Activated T-cell treated with anti-CD3 and anti-CD28 coated beads for 24 hours (primary cell): ENCODE results near the gene PRKCZ.

Source experiments
- DNase-seq: peaks from one replicate; pipeline ENCODE4 v3.0.0-alpha.2; 2020; ENCODE audit warnings: low read depth

The PRKCZ gene

DNA sequence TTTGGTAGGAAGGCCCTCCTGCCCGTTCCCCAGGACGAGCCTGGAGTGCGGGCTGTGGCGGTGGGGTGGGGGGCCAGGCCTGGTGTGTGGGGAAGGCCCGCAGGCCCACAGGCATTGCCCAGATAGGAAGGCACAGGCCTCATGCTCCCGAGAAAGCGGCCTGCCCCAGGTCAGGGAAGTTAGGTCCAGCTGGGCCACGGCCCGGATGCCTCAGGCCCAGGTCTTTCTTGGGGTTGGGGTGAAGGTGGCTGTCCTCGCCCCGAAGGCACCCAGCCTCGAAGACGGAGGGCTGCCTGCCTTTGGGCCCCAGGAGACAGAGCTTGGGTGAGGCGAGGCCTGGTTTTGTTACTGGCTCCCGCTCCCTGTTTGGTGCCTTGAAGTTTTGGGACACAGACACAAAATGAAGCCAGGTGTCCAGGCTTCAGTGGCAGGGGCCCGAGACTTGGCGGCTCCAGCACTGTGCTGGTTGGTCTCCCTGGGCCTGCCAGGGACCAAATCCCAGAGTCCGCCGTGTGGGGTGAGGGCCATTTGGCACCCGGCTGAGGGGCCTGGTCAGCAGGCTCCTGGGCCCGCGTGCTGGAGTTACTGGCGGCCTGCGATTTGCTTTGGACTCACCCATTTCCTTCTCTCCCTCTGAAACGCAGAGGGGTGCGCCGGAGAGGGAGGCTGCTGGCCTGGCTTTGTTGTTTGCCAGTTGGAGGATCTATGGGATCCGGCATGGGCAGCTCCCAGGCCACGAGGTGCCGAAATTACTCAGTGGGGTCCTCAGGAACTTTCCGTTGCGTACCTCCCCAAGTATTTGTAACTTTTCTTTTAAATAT is 179.9 kb downstream of the PRKCZ start:
- no peak for DNase-seq

DNA sequence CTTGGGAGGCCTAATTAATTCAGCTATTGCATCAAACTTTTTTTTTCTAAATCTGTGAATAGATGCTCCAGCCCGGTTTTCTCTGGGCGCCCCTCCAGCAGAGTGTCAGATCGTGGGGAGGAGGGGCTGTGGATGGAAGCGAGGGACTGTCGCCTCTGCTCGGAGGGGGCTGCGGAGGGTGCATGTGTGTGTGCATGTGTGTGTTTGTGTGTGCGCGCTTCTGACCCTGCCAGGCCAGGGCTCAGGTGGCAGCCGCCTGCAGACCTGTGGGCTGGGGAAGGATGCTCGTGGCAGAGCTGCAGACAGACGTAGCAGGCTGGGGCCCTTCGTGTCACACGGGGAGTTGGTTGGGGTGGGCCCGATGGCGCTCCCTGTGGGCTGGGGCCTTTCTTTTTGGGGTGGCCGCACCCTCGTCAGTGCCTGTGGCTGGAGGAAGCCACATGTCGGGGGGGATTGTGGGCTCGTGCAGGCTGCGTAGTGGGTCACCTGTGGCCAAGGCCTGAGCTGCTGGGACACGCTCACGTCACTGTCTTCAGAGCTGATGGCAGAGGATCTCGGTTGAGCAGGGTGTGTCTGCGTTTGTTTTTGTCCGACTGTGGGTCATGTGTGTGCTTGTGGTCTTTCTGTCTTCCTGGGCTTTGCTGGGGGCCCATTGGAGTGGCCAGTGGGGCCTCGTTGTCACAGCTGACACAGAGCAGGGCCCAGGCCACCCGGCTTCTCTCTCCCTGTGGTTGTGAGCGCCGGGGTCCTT is 180.7 kb downstream of the PRKCZ start:
- DNase-seq = no peak

DNA sequence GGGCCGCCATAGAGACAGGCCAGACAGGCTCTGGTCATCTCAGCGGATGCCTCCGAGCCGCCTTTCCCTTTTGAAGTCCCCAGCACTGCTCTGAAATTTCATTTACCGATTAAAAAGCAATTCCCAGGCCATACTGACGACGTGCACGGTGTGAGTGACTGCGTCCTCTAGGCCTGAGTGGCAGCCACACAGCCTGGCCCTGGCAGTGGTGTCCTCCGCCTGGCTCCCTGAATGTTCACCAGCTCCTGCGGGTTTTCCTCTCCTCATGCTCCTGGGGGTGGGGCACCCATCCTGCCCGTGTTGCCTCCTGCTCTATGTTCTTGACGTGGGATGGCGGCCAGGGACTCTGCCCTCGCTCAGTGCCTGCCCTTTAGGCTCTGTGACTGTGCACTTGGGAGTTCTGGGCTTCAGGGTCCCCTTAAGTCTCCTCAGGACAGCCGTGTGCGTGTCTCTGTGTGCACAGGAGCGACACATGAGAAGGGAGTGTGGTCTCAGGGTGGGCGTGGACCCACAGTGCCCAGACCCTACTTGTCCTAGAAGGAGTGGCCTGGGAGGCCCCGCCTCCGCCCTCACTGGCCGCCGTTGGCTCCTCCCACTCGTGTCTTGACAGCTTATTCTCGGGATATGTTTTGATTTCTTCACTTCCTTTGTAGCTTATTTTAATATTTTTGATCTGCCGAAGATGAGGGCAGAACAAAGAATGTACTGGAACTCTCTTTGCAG is 181.5 kb downstream of the PRKCZ start:
- peak; percentile 54 for DNase-seq

DNA sequence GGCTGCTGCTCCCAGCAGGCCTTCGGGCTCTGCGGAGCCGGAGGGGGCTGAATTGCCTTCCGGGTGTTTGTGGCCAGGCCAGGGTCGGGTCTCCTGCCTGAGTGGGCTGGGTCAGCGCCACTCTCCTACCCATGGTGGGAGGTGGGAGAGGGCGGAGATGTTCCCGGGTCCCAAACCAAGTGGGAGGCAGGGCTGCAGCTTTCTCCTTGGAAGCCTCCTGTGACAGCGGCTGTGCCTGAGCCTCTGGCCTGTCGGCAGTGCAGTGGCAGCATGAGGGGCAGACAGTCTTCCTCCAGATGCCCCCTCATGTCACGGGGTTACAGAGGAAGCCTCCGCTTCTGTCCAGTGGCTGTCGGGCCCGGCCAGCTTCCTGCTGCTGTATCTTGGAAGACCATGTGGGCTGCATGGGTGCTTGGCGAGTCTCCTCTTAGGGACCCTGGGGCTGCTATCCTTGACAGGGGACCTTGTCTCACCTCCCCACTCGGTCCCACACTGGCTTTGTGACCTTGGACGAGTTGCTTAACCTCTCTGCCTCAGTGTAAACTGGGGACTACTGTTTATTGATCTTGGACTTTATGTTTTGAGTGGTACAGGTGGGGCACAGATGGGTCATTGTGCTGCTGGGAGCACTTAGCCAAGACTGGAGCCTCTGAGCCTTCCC is 182.2 kb downstream of the PRKCZ start:
- no peak for DNase-seq

DNA sequence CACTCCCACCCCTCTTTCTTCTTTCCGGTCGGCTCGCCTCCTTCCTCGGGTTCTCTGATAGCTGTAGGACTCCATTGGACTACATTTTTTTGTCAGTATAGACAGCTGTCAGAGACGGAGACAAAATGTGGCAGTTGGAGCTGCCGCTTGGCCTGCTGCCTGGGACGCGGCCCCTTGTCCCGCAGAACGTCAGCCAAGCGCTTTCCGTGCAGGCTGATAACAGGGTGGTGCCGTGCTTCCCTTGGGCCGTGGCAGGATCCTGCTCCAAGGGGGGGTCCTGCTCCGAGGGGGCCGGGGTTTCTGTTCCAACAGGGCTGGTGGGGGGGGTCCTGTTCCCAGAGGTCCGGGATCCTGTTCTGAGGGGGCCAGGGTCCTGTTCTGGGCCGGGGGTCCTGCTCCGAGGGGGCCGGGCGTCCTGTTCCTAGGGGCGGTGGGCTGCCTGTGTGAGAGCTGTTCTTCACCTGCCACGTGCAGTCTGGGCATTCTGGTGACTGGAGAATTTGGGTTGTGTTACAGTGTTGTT is 182.8 kb downstream of the PRKCZ start:
- no peak for DNase-seq

DNA sequence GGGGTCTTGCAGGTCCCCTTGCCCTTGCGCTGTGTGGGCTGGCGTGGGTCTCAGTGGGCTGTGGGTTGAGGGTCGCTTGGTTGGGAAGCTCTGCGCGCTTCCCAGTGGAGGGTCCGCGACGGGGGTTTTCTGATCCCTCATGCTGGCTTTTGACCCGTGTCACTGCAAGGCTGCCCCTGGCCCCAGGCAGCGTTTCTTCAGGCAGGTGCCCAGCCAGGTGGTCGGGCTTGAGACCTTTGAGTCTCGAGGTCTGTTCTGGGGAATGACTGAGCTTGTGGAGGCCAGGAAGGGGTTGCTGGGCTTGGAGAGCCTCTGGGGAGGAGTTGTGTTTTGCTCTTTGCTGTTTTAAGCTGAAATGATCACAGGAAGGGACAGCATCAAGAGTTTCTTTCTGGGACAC is 183.3 kb downstream of the PRKCZ start:
- no peak for DNase-seq

DNA sequence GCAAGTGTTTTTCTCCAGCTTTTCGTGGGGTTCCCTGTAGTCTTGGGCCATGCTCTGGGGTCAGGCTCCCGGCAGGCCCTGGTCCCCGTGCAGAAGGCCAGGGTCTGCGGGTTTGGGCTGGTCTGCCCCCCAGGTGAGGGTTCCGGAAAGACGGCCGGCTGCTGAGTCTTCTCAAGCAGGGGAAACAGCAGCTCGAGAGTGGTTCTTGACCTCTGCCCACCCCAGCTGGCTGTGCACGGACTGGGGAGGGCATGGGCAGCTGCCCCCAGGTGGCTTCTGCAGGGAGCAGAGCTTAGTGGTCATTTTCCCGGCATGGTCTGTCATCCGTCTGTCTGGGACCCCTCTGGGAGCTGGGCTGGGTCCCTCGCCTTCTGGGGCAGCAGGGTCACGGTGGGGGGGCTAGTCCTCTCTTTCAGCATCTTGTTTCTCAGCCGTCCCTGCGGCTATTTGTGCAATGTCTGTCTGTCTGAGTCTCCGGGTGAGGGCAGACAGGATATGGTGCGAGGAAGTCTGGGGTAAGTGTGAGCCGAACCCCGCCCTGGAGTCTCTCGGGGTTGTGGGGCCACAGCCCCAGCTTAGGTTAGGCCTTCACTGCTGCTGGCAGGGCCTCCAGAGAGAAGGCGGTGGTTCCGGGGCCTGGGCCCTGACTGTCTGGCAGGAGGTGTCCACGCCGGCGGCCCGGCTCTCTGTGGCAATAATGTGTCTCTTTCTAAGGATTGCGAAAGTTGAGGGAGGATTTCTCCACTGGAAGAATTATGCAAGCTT is 184.0 kb downstream of the PRKCZ start:
- peak; percentile 44 for DNase-seq

DNA sequence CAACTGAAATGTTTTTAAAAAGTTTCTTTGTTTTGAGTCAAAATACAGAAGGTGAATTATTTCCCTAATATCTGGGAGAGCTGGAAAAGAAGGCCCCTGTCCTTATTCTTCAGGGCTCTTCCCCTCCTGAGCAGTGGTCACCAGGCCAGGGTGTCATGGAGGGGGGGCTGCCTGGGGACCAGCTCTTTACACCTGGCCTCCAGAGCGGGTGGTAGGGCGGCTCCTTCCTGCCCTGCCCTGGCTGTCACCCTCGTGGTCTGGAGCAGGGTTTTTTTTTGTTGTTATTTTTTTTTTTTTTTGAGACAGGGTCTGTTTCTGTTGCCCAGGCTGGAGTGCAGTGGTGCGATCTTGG is 184.5 kb downstream of the PRKCZ start:
- DNase-seq = no peak
